OCI-LY1 (cell line): ENCODE data around the gene NLN.

Experiments
- CTCF ChIP-seq: fragments of 200-600 bp; sonication (generic), shearing (Covaris generic); IDR thresholded peaks from 2 replicates; pipeline ENCODE4 v1.5.1; 2017; ENCODE audit warnings: mild to moderate bottlenecking, antibody characterized with exemption, low read length, moderate library complexity, mixed read lengths
- EZH2 ChIP-seq: fragments of 200-600 bp; sonication (generic), shearing (Covaris generic); IDR thresholded peaks from 2 replicates; pipeline ENCODE4 v1.8.0; 2017; ENCODE audit warnings: borderline replicate concordance, mixed run types, mild to moderate bottlenecking, antibody characterized with exemption, low read length, moderate library complexity, mixed read lengths

DNA sequence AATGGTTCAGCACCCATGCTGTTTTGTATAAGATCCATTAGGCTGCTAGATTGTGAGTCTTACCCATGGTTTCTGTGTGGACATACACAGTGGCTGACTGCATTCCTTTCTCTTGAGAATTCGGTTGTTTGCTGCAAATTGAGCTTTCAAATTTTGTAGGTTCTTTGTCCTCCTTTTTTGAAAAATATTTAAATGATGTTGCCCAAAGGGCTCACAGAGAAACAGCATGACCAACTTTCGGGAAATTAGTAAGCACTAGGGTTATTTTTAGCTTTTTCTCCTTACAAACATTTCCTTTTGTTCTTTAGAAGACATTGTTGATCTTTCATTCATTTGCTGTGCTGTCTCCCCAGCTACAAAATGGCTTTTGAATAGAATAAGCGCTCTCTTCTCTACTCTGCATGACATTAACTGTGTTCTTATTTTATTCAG is 79.4 kb downstream of the NLN start:
- TF ChIP-seq CTCF (no peak), EZH2 (no peak)
